Astrocyte (in vitro differentiated cells and primary cell): ENCODE measurements around the gene SLC43A1. TPM values are rescaled to one million over a fixed set of nuclear protein-coding genes. Genes with fewer than 3 reads are reported as not detected.

Experiments used
- DNase-seq: peaks from one replicate; pipeline ENCODE4 v3.0.0-alpha.2; 2010; ENCODE audit warnings: low read depth
- FAIRE-seq: peaks from 2 replicates; lab custom pipeline; 2011; peaks lifted over from hg19 to GRCh38; lab: Jason Lieb, UNC
- H2AFZ ChIP-seq: 2 replicates; pipeline ENCODE4 v1.6.0; 2012; ENCODE audit warnings: low read depth, low read length, inconsistent platforms
- H3K27ac ChIP-seq: 2 replicates; pipeline ENCODE4 v1.5.1; 2011; ENCODE audit warnings: low read depth, low read length, inconsistent platforms
- H3K27me3 ChIP-seq: 2 replicates; pipeline ENCODE4 v1.6.0; 2011; ENCODE audit warnings: low read length, inconsistent platforms; ENCODE audit not compliant: insufficient read depth
- H3K36me3 ChIP-seq: 2 replicates; pipeline ENCODE4 v1.5.1; 2011; ENCODE audit warnings: low read length, inconsistent platforms; ENCODE audit not compliant: insufficient read depth
- H3K4me1 ChIP-seq: 2 replicates; pipeline ENCODE4 v1.5.1; 2011; ENCODE audit warnings: low read length, inconsistent platforms; ENCODE audit not compliant: insufficient read depth
- H3K4me2 ChIP-seq: 2 replicates; pipeline ENCODE4 v1.6.0; 2012; ENCODE audit warnings: low read length, inconsistent platforms
- H3K4me3 ChIP-seq: 2 replicates; pipeline ENCODE4 v1.5.1; 2011; ENCODE audit warnings: low read depth, mild to moderate bottlenecking, low read length, inconsistent platforms; ENCODE audit not compliant: insufficient read depth
- H3K79me2 ChIP-seq: 2 replicates; pipeline ENCODE4 v1.6.0; 2012; ENCODE audit warnings: mild to moderate bottlenecking, low read length, inconsistent platforms; ENCODE audit not compliant: insufficient read depth
- H3K9ac ChIP-seq: 2 replicates; pipeline ENCODE4 v1.6.0; 2012; ENCODE audit warnings: mild to moderate bottlenecking, low read length, inconsistent platforms
- H3K9me3 ChIP-seq: 2 replicates; pipeline ENCODE4 v1.5.1; 2012; ENCODE audit warnings: low read depth, mild to moderate bottlenecking, low read length, inconsistent platforms; ENCODE audit not compliant: insufficient read depth
- H4K20me1 ChIP-seq: 2 replicates; pipeline ENCODE4 v1.6.0; 2012; ENCODE audit warnings: low read length, inconsistent platforms; ENCODE audit not compliant: insufficient read depth
- H3K27ac Mint-ChIP-seq: one replicate; pipeline ENCODE4 v1.8.0; 2021; ENCODE audit warnings: mild to moderate bottlenecking, mixed read lengths; ENCODE audit not compliant: unreplicated experiment
- H3K27me3 Mint-ChIP-seq: one replicate; pipeline ENCODE4 v1.8.0; 2021; ENCODE audit warnings: low read depth, mixed read lengths; ENCODE audit not compliant: unreplicated experiment
- H3K36me3 Mint-ChIP-seq: one replicate; pipeline ENCODE4 v1.8.0; 2021; ENCODE audit warnings: low read depth, mixed read lengths; ENCODE audit not compliant: unreplicated experiment
- H3K4me1 Mint-ChIP-seq: one replicate; pipeline ENCODE4 v1.8.0; 2021; ENCODE audit warnings: low read depth, mixed read lengths; ENCODE audit not compliant: unreplicated experiment
- H3K4me3 Mint-ChIP-seq: one replicate; pipeline ENCODE4 v1.8.0; 2021; ENCODE audit warnings: mild to moderate bottlenecking, moderate library complexity, mixed read lengths; ENCODE audit not compliant: unreplicated experiment
- H3K9me3 Mint-ChIP-seq: one replicate; pipeline ENCODE4 v1.8.0; 2021; ENCODE audit warnings: mild to moderate bottlenecking, mixed read lengths; ENCODE audit not compliant: unreplicated experiment
- CTCF ChIP-seq: IDR thresholded peaks from 2 replicates; pipeline ENCODE4 v1.5.1; 2011; ENCODE audit warnings: low read depth, mild to moderate bottlenecking, inconsistent platforms, low read length, moderate library complexity; ENCODE audit not compliant: insufficient read depth
- EZH2 ChIP-seq: IDR thresholded peaks from 2 replicates; pipeline ENCODE4 v1.6.1; 2012; ENCODE audit warnings: mild to moderate bottlenecking, low read length, inconsistent platforms; ENCODE audit not compliant: insufficient read depth
- total RNA-seq: library from RNA; stranded (reverse); gene quantifications from 2 replicates; pipeline ENCODE4 v1.2.1, GENCODE V29; 2021

SLC43A1 gene
- total RNA-seq, 1 donor from 2014 or later = 3.5 TPM

- H3K27me3 Mint-ChIP-seq = peaks cover 67% of the 10 kb centered on the region
Observed at GRCh38 chr11:57481915-57482781, 33.4 kb downstream of the SLC43A1 start.

GRCh38 chr11:57481315-57481714 is 34.2 kb downstream of the SLC43A1 start:
- TF ChIP-seq CTCF (no peak), EZH2 (no peak)
- H3K9me3 ChIP-seq = no peaks in the 10 kb centered on the region
- Mint-ChIP-seq H3K4me1 (no peaks in the 10 kb centered on the region), H3K9me3 (peaks cover 4% of the 10 kb centered on the region), H3K27me3 (peaks cover 72% of the 10 kb centered on the region), H3K36me3 (no peaks in the 10 kb centered on the region), H3K27ac (no peak overlapping the region), H3K4me3 (no peak overlapping the region)
- H3K4me3 ChIP-seq = no peak overlapping the region
- H4K20me1 ChIP-seq = no peaks in the 10 kb centered on the region
- no peak overlapping the region for H3K27ac ChIP-seq
- H3K4me1 ChIP-seq = peaks cover 7% of the 10 kb centered on the region
- FAIRE-seq (no peak), DNase-seq (no peak)
- H3K9ac ChIP-seq = no peak overlapping the region
- no peaks in the 10 kb centered on the region for H3K36me3 ChIP-seq
- H2AFZ ChIP-seq = no peak overlapping the region
- no peaks in the 10 kb centered on the region for H3K79me2 ChIP-seq
- H3K4me2 ChIP-seq = no peak overlapping the region
- peaks cover 55% of the 10 kb centered on the region for H3K27me3 ChIP-seq

More at GRCh38 chr11:57481915-57482781, 33.4 kb downstream of the SLC43A1 start:
- H3K36me3 Mint-ChIP-seq = no peaks in the 10 kb centered on the region
- Histone ChIP-seq H3K4me2 (peak overlapping the region; percentile 84), H2AFZ (no peak overlapping the region), H4K20me1 (no peaks in the 10 kb centered on the region), H3K4me1 (peaks cover 7% of the 10 kb centered on the region), H3K9ac (no peak overlapping the region), H3K36me3 (no peaks in the 10 kb centered on the region), H3K79me2 (no peaks in the 10 kb centered on the region), H3K4me3 (no peak overlapping the region), H3K27ac (no peak overlapping the region), H3K27me3 (peaks cover 49% of the 10 kb centered on the region), H3K9me3 (no peaks in the 10 kb centered on the region)
- H3K4me3 Mint-ChIP-seq = no peak overlapping the region
- peaks cover 4% of the 10 kb centered on the region for H3K9me3 Mint-ChIP-seq
- no peak for TF ChIP-seq CTCF
- TF ChIP-seq EZH2 = peak; percentile 85
- H3K4me1 Mint-ChIP-seq = no peaks in the 10 kb centered on the region
- H3K27ac Mint-ChIP-seq = no peak overlapping the region
- DNase-seq = no peak
- FAIRE-seq = no peak
